Spleen (tissue), 11 donors: ENCODE results near the gene SYNGR1. TPM values are rescaled to one million over a fixed set of nuclear protein-coding genes. Genes with fewer than 3 reads are reported as not detected.
A peak's percentile ranks its signal among the peaks of the same experiment; 100 is the strongest.

Experiments
- DNase-seq: peaks from one replicate; pipeline ENCODE4 v3.0.0-alpha.2; 2020
- H3K27ac ChIP-seq, 8 donors: fragments of 200-600 bp; sonication (generic) in 7 of 8; 1 replicate in 4 of 8; 2 replicates in 4 of 8; pipeline versions ENCODE4 v1.5.0 to v1.8.0; 2016 to 2021; ENCODE audit warnings: inconsistent platforms in 4 of 8, mild to moderate bottlenecking in 4 of 8, moderate library complexity in 1 of 8
- H3K27me3 ChIP-seq, 7 donors: fragments of 200-600 bp; sonication (generic) in 6 of 7; replicated peaks in 1 of 7; 1 replicate in 4 of 7; 2 replicates in 3 of 7; pipeline versions ENCODE4 v1.5.0 to v1.8.0; 2016 to 2021; ENCODE audit warnings: inconsistent platforms in 3 of 7, mild to moderate bottlenecking in 1 of 7
- H3K36me3 ChIP-seq, 6 donors: fragments of 200-600 bp; sonication (generic) in 5 of 6; 1 replicate in 4 of 6; 2 replicates in 2 of 6; pipeline versions ENCODE4 v1.5.0 to v1.8.0; 2016 to 2021; ENCODE audit warnings: inconsistent platforms in 2 of 6
- H3K4me1 ChIP-seq, 6 donors: fragments of 200-600 bp; sonication (generic) in 5 of 6; 1 replicate in 3 of 6; 2 replicates in 3 of 6; pipeline versions ENCODE4 v1.5.0 to v1.8.0; 2016 to 2021; ENCODE audit warnings: inconsistent platforms in 3 of 6
- H3K4me3 ChIP-seq, 8 donors: fragments of 200-600 bp; sonication (generic) in 7 of 8; 1 replicate in 4 of 8; 2 replicates in 4 of 8; pipeline versions ENCODE4 v1.5.0 to v1.8.0; 2016 to 2021; ENCODE audit warnings: inconsistent platforms in 4 of 8, mild to moderate bottlenecking in 4 of 8, moderate library complexity in 2 of 8
- H3K9me3 ChIP-seq, 8 donors: fragments of 200-600 bp; sonication (generic) in 7 of 8; 1 replicate in 4 of 8; 2 replicates in 4 of 8; pipeline versions ENCODE4 v1.5.0 to v1.8.0; 2016 to 2021; ENCODE audit warnings: inconsistent platforms in 4 of 8
- POLR2A ChIP-seq, 3 donors: fragments of 450-650 bp; IDR thresholded peaks; one replicate each; pipeline ENCODE4 v1.5.1; 2017; ENCODE audit warnings: antibody characterized with exemption in 3 of 3, mild to moderate bottlenecking in 1 of 3
- POLR2AphosphoS5 ChIP-seq, 3 donors: sonication (generic); formaldehyde crosslinking; IDR thresholded peaks; one replicate each; pipeline ENCODE4 v1.5.1; 2017; ENCODE audit warnings: antibody characterized with exemption in 3 of 3
- WGBS, 5 donors: extraction: QIAGEN DNeasy Blood & Tissue Kit in 3 of 5; methylation state at CpG; one replicate each; pipeline versions ENCODE4 v1.1.5 to v1.1.7; 2013 to 2018; 5-methylcytosine and 5-hydroxymethylcytosine counted together
- intact Hi-C: fragments of 100-400 bp; cut with DNase I; formaldehyde crosslinking; loops from one replicate; pipeline ENCODE4 v1.15.0; 2023; ENCODE audit warnings: low total_unique reads
- polyA plus RNA-seq, 3 donors: library from polyadenylated mRNA; stranded (reverse); fragments of 200-250 nt; gene quantifications; one replicate each; pipeline ENCODE4 v1.2.1, GENCODE V29; 2013
- total RNA-seq, 7 donors: library from RNA; depleted of rRNA in 3 of 7; stranded (reverse); fragments of >200 nt in 3 of 7; fragmentation: NEBNext Ultra II Directional in 4 of 7; extraction: Animal tissue kit (Norgen Biotek cat#: 25700) in 4 of 7; gene quantifications; one replicate each; pipeline versions ENCODE4 v1.1.0 to v1.2.1, GENCODE V29; 2016 to 2021
- TF ChIP-seq, protein P1 (sequence below), 11 experiments: fragments of 200-600 bp in 7 of 11; fragments of 450-650 bp in 4 of 11; sonication (generic) in 4 of 11; IDR thresholded peaks in 8 of 11; conservative IDR thresholded peaks in 3 of 11; 1 replicate in 7 of 11; 2 replicates in 4 of 11; pipeline versions ENCODE4 v1.4.0 to v1.8.0; 2016 to 2021; ENCODE audit warnings: antibody characterized with exemption in 11 of 11, inconsistent platforms in 4 of 11, mild to moderate bottlenecking in 1 of 11
- donor health status: healthy with polysubstance abuse.
- donor health status: DM: no; HTN: no; CAD: no; lungs with moderate emphysema.
- donor health status: DM: no; HTN: no; CAD: no.
- donor health status: Bipolar disorder and iron deficiency.
- donor health status: healthy.
- donor health status: DM: no; HTN: no; CAD: no.
- donor health status: DM: yes; HTN: yes; CAD: no.

SYNGR1 gene
- total and polyA plus RNA-seq, 10 donors, result 8.0 to 35.1 (median 13.3) TPM

DNA sequence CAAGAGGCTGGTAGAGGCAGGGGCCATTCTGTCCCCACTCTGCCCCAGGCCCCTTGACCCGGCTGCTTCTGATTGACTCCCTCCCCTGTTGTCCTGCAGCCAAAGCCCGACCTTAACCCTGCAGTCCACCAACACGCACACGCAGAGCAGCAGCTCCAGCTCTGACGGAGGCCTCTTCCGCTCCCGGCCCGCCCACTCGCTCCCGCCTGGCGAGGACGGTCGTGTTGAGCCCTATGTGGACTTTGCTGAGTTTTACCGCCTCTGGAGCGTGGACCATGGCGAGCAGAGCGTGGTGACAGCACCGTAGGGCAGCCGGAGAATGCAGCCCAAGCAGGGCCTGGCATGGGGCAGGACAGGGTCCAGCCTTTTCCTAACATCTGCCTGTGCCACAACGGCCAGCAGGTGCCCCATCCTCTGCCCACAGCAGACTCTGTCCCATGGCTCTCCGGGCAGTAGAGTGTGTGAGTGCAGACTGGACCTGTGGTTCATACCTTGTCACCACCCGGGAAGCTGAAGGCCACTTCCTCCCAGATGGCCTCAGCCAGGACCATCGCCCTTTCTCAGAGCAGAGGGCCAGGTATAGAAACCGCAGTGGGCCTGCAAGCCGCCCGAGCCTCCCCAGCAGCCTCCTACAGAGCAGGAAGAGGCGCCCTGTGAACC lies 80.3 kb downstream of the SYNGR1 start:
- peaks cover 0 to 99% (median 64%) of the 10 kb centered on the region in 6 donors for H3K36me3 ChIP-seq

DNA sequence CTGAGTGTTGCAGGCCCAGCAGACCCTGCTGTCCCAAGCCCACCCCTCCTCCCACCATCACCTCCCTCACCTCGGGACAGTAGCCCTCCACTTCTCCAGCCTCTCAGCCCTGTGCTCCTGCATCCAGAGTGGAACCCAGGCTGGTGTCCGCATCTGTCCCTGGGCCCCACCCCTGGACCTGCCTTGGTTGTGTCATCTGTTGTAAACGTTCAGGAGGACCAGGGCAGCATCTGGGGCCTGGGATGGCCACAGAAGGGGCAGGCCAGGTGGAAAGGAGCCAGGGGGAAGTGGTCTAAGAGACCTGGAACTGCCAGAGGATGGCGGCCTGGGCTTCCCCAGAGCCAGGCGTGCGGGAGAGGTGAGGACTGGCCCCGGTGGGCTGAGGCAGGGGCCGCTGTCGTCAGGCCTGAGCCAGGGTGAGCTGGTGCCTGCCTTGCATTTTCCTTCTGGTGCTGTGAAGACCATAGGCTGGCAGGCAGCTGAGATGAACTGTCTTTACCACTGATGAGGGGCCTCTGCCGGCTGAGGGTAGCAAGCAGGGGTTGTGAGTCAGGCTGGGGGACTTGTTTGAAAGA lies 80.9 kb downstream of the SYNGR1 start:
- Histone ChIP-seq H3K4me3 (no peak overlapping the region), H3K27ac (peak overlapping the region; percentile 76 to 91 (median 84)), H3K36me3 (peaks cover 0 to 93% (median 61%) of the 10 kb centered on the region in 6 donors), H3K4me1 (peaks cover 8 to 62% (median 33%) of the 10 kb centered on the region in 6 donors), H3K9me3 (no peaks in the 10 kb centered on the region), H3K27me3 (no peaks in the 10 kb centered on the region)
- TF ChIP-seq, protein P1, sequence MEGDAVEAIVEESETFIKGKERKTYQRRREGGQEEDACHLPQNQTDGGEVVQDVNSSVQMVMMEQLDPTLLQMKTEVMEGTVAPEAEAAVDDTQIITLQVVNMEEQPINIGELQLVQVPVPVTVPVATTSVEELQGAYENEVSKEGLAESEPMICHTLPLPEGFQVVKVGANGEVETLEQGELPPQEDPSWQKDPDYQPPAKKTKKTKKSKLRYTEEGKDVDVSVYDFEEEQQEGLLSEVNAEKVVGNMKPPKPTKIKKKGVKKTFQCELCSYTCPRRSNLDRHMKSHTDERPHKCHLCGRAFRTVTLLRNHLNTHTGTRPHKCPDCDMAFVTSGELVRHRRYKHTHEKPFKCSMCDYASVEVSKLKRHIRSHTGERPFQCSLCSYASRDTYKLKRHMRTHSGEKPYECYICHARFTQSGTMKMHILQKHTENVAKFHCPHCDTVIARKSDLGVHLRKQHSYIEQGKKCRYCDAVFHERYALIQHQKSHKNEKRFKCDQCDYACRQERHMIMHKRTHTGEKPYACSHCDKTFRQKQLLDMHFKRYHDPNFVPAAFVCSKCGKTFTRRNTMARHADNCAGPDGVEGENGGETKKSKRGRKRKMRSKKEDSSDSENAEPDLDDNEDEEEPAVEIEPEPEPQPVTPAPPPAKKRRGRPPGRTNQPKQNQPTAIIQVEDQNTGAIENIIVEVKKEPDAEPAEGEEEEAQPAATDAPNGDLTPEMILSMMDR (IDR thresholded peaks at IDR 0.05 in 8 of 11, conservative IDR thresholded peaks at IDR 0.05 in 3 of 11), result no peak
- TF ChIP-seq POLR2A (IDR thresholded peaks at IDR 0.05) (no peak), POLR2AphosphoS5 (IDR thresholded peaks at IDR 0.05) (no peak)
- WGBS, 5 donors, result 71 to 84% (median 80%) methylated on average over 10 of the region's 10 CpGs
- peak; percentile 58 for DNase-seq
- intact Hi-C loops, result no loop called here

More for the DNA sequence above, 80.3 kb downstream of the SYNGR1 start:
- DNase-seq, result peak; percentile 76
- Histone ChIP-seq H3K27ac (peak overlapping the region; percentile 76 to 91 (median 84)), H3K4me1 (peaks cover 8 to 62% (median 33%) of the 10 kb centered on the region in 6 donors), H3K4me3 (no peak overlapping the region), H3K9me3 (no peaks in the 10 kb centered on the region), H3K27me3 (no peaks in the 10 kb centered on the region)
- intact Hi-C loops, result no loop called here
- no peak for TF ChIP-seq POLR2A (IDR thresholded peaks at IDR 0.05)
- TF ChIP-seq, protein P1 (IDR thresholded peaks at IDR 0.05 in 8 of 11, conservative IDR thresholded peaks at IDR 0.05 in 3 of 11), result no peak
- peak; percentile 56 to 85 (median 72) for TF ChIP-seq POLR2AphosphoS5 (IDR thresholded peaks at IDR 0.05)
- WGBS, 5 donors, result 80 to 92% (median 85%) methylated on average over 17 to 27 of the region's 27 CpGs

DNA sequence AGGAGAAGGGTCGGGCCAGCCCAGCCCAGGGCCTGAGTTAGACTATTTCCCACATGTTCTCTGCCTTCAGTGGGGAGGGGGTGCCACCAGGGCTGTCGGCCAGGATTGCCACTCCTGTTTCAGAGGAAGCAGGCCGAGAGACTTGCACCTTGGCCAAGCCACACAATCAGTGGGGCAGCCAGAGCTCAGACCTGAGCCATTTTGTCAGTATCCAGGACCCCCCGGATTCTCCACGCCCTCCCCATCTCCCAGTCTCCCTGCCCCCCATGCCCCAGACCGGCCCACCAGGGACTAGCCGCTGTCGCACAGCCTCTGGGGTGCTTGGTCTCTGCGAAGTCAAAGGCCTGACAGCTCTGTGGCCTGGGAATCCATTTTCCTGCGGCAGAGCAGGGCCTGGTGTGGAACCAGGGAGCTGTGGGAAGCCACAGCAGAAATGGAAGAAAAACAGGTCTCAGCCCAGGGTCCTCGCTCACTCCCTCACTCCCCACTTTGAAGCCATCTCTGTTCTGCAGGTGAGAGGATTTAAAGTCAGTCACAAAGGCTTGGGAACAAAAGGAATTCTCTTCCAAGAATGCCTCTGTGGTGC lies 81.5 kb downstream of the SYNGR1 start:
- Histone ChIP-seq H3K9me3 (no peaks in the 10 kb centered on the region), H3K36me3 (peaks cover 0 to 86% (median 58%) of the 10 kb centered on the region in 6 donors), H3K4me3 (no peak overlapping the region), H3K27ac (peak overlapping the region; percentile 76 to 91 (median 84)), H3K27me3 (no peaks in the 10 kb centered on the region), H3K4me1 (peaks cover 8 to 63% (median 33%) of the 10 kb centered on the region in 6 donors)
- 73 to 84% (median 79%) methylated on average over 9 to 11 of the region's 11 CpGs for WGBS, 5 donors
- no peak for TF ChIP-seq POLR2A (IDR thresholded peaks at IDR 0.05)
- TF ChIP-seq POLR2AphosphoS5 (IDR thresholded peaks at IDR 0.05), result no peak
- TF ChIP-seq, protein P1 (IDR thresholded peaks at IDR 0.05 in 8 of 11, conservative IDR thresholded peaks at IDR 0.05 in 3 of 11), result no peak
- DNase-seq, result peak; percentile 40
- intact Hi-C loops, result no loop called here

- Histone ChIP-seq H3K27me3 (no peaks in the 10 kb centered on the region), H3K36me3 (peaks cover 0 to 81% (median 53%) of the 10 kb centered on the region in 6 donors), H3K4me3 (no peak overlapping the region), H3K9me3 (no peaks in the 10 kb centered on the region), H3K4me1 (peaks cover 8 to 68% (median 36%) of the 10 kb centered on the region in 6 donors), H3K27ac (peak overlapping the region; percentile 76 to 91 (median 84))
- intact Hi-C loops, result no loop called here
- TF ChIP-seq, protein P1 (IDR thresholded peaks at IDR 0.05 in 8 of 11, conservative IDR thresholded peaks at IDR 0.05 in 3 of 11), result no peak
- TF ChIP-seq POLR2A (IDR thresholded peaks at IDR 0.05), result no peak
- peak; percentile 56 to 72 (median 64) for TF ChIP-seq POLR2AphosphoS5 (IDR thresholded peaks at IDR 0.05)
- 46 to 71% (median 69%) methylated on average over 7 to 8 of the region's 8 CpGs for WGBS, 5 donors
- peak; percentile 71 for DNase-seq
Observed at GRCh38 chr22:39431821-39432251, 82.0 kb downstream of the SYNGR1 start.
